HG03039 (cell line): ENCODE data around the gene GKN1.
"Not testable (repeated sequence)": the region's sequence is repeated elsewhere in the genome, so short reads cannot be mapped to it uniquely, and the experiment has no call there.

Experiments used
- ATAC-seq: cut with Tn5 transposase; IDR thresholded peaks from one replicate; pipeline ENCODE4 v1.9.1; 2021; ENCODE audit warnings: mild to moderate bottlenecking, moderate library complexity; ENCODE audit not compliant: unreplicated experiment

Gene GKN1

DNA sequence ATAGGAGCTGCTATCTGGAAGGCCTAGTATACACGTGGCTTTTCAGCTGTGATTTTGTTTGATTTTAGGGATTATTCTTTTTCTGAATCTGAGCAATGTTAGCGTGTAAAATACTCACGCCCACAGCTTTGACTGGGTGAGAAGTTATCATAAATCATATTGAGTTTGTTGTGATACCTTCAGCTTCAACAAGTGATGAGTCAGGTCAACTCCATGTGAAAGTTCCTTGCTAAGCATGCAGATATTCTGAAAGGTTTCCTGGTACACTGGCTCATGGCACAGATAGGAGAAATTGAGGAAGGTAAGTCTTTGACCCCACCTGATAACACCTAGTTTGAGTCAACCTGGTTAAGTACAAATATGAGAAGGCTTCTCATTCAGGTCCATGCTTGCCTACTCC is at the start of gene GKN1:
GKN1 (plus strand) TSS at position 386 of the 400 bp plus-strand sequence. CDS start 42 bp downstream, outside the sequence.
- no peak for ATAC-seq

- ATAC-seq: no peak
Measured at GRCh38 chr2:68925295-68925896, 49.0 kb upstream of the GKN1 start.

- ATAC-seq: no peak
Measured at GRCh38 chr2:68926796-68927195, 47.6 kb upstream of the GKN1 start.

DNA sequence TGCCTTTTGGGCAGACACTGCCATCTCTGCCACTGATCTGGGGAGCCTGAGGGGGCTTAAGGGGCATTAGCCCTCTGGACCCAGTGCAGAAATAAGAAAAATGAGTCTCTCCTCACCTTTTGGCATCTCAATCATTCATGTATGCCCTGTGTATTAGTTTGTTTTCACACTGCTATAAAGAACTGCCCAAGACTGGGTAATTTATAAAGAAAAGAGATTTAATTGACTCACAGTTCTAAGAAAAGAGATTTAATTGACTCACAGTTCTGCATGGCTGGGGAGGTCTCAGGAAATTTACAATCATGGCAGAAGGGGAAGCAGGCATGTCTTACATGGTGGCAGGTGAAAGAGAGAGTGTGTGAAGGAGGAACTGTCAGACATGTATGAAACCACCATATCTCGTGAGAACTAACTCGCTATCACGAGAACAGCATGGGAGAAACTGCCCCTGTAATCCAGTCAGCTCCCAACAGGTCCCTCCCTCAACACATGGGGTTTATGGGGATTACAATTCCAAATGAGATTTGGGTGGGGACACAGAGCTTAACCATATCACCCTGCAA is 43.2 kb upstream of the GKN1 start:
- no peak for ATAC-seq

GRCh38 chr2:68931799-68932198 is 42.6 kb upstream of the GKN1 start:
- ATAC-seq: no peak

DNA sequence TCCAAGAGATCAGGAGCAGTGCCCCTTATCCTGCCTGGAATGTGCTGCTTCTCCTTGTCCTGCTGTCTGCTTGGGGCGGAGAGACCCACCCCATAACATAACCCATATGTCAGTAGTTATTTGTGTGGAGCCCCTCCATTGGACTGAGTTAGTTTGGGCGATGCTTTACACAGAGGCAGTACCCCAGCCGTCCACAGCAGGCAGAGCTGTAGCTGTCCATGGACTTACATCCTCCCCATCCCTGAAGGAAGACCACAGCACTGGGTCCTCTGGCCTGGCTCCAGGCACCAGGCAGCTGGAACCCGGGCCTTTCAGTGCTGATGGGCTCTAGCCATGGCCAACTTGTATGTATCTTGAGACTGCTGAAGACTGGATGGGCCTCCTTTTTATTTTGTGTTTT is 42.0 kb upstream of the GKN1 start:
- no peak for ATAC-seq

DNA sequence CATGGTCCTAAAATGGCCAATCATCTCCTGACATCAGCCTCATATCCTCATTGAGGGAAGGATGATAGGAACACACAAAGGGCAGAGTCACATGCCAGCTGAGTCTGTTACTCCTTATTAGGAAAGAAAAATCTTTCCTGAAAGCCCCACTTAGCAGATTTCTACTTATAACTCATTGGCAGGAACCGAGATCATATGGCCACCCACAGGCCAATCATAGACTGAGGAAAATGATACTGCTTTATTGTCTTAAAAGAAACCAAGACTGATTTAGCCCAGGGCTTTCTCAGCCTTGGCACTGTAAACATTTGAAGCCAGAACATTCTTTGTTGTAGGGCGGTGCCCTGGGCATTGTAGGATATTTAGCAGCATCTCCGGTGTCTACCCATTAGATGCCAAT is 40.4 kb upstream of the GKN1 start:
- no peak for ATAC-seq

GRCh38 chr2:68935471-68935870 is 39.0 kb upstream of the GKN1 start:
- no peak for ATAC-seq

- ATAC-seq: no peak
Measured at GRCh38 chr2:68936427-68936826, 38.0 kb upstream of the GKN1 start.

GRCh38 chr2:68936889-68937288 is 37.5 kb upstream of the GKN1 start:
- no peak for ATAC-seq

GRCh38 chr2:68937346-68938055 is 36.9 kb upstream of the GKN1 start:
- ATAC-seq: no peak

DNA sequence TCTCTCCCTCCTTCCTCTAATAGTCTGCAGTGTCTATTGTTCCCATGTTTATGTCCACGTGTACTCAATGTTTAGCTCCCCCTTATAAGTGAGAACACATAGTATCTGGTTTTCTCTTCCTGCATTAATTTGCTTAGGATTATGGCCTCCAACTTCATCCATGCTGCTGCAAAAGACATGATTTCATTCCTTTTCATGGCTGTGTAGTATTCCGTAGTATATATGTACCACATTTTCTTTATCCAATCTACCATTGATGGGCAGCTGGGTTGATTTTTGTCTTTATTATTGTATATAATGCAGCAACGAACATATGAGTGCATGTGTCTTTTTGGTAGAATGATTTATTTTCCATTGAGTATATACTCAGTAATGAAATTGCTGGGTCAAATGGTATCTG is 35.5 kb upstream of the GKN1 start:
- ATAC-seq: no peak

DNA sequence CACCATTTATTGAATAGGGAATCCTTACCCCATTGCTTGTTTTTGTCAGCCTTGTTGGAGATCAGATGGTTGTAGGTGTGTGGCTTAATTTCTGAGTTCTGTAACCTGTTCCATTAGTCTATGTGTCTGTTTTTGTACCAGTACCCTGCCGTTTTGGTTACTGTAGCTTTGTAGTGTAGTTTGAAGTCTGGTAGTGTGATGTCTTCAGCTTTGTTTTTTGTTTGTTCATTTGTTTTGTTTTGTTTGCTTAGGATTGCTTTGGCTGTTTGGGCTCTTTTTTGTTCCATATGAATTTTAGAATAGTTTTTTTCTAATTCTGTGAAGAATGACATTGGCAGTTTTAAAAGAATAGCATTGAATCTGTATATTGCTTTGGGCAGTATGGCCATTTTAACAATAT is 34.5 kb upstream of the GKN1 start:
- ATAC-seq: no peak

GRCh38 chr2:68940369-68940768 is 34.1 kb upstream of the GKN1 start:
- ATAC-seq: no peak

GRCh38 chr2:68942827-68943226 is 31.6 kb upstream of the GKN1 start:
- ATAC-seq: no peak

DNA sequence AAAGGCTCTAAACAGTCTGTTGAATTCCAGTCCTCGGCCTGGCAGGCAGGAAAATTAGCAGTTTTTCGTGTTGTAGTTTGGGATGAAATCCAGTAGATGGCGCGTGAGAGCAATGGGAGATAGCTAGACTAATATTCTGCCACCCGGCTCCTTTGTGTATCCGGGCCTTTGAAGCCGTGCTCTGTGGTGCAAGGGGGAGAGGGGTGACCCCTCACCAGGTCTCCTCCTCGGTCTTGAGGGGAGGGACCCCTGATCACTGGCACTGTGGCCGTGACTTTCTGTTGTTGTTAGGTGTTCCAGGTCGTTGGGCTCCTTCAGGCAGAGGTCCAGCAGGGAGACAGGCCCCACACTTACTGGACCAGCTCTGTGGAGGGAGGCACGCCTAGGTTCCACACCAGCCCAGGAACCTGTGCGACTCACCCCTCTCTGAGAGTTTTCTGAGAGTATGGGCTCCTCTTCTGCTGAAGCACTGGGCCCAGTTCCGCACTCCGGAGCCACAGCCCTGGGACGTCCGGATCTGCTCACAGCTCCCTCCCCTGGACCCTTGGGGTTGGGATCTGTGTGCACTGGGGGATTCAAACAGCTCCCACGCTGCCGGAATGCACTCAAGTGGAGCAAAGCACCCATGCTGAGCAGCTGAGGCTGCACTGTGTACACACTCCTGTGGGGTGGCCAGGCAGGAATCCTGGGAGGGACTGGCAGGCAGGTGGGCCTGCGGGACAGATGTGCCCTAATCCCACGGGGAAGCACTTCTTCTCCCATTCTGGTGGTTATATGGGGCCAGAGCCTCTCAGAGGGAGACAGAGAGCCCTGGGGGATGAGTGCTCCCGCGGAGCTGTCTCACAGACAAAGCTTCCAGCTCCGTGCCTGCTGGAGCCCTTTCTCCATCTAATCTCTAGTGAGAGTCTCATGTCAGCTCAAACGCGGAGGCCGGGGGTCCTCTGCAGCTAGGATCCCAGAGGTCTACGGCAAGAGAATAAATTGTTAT is 30.6 kb upstream of the GKN1 start:
- ATAC-seq: no peak

DNA sequence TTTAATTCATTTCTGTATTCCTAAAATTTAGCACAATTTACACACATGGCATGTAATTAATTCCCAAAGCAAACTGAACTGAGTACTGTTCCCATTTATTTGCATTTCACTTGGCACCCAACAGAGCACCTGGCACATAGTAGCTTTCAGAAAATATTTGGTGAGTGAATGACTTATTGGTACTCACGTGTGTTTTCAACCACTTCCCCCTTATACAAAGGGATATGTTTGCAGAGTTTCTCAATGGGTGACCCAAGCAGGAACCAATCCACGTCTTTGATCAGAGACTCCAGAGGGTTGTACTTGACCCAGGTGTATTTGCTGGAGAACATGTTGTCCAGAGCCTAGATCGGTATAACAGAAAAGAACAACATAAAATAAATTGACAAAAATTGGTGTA is 28.3 kb upstream of the GKN1 start:
- ATAC-seq: no peak

GRCh38 chr2:68948710-68949109 is 25.7 kb upstream of the GKN1 start:
- no peak for ATAC-seq

GRCh38 chr2:68951899-68952298 is 22.5 kb upstream of the GKN1 start:
- no peak for ATAC-seq

GRCh38 chr2:68952887-68953521 is 21.4 kb upstream of the GKN1 start, which contains the start of gene GKN2:
Gene GKN2 (minus strand): TSS chr2:68952893. CDS start chr2:68952861, 32 bp downstream.
- no peak for ATAC-seq

DNA sequence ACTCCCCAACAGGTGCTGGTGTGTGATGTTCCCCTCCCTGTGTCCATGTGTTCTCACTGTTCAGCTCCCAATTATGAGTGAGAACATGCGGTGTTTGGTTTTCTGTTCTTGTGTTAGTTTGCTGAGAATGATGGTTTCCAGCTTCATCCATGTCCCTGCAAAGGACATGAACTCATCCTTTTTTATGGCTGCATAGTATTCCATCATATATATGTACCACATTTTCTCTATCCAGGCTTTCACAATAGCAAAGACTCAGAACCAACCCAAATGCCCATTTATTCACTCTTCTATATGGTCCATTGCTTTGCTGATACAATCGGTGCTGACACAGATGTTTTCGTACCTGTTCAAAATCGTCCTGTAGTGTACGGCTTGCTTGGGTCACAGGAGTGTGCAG is 19.0 kb upstream of the GKN1 start:
- not testable (repeated sequence) for ATAC-seq
